Measurements from ENCODE around the gene PIK3CD.

Gene PIK3CD

DNA sequence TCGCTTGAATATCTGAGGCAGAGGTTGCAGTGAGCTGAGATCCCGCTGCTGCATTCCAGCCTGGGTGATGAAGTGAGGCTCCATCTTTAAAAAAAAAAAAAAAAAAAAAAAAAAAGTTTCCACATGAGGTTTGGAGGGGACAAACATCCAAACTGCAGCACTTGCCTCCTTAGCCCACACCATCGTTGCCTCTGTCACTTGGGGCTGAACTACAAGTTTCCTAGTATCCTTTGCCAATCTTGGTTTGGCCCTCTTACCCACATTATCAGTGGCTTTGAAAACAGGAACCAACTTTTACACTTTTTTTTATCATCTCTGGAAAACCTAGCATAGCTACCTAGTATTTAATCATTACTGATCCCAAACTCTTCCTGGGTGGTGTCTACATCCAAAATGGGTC is 113.0 kb downstream of the PIK3CD start:
- no peak overlapping the region for H3K4me3 ChIP-seq (ENCODE audit: low read depth, low read length)

- no peak overlapping the region for H3K4me3 ChIP-seq (ENCODE audit: low read depth, low read length)
These were observed 115.4 kb downstream of the PIK3CD start for GRCh38 chr1:9766759-9767442.

GRCh38 chr1:9767964-9768668 is 116.6 kb downstream of the PIK3CD start:
- H3K4me3 ChIP-seq (ENCODE audit: low read depth, low read length), result no peak overlapping the region

DNA sequence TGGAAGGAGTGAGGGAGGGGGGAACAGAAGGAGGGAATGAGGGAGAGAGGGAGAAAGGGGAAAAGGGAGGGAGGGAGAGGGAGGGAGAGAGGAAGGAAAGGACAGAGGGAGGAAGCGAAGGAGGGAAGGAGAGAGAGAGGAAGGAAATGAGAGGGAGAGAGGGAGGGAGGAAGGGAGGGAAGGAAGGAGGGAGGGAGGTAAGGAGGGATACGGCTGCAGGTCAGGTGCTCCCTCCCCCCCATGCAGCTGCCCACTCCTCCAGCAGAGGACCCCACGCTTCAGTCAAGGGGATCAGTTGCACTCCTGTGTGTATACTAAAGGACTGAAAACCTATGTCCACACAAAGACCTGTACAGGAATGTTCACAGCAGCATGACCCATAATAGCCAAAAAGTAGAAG is 117.5 kb downstream of the PIK3CD start:
- H3K4me3 ChIP-seq (ENCODE audit: low read depth, low read length), result no peak overlapping the region

DNA sequence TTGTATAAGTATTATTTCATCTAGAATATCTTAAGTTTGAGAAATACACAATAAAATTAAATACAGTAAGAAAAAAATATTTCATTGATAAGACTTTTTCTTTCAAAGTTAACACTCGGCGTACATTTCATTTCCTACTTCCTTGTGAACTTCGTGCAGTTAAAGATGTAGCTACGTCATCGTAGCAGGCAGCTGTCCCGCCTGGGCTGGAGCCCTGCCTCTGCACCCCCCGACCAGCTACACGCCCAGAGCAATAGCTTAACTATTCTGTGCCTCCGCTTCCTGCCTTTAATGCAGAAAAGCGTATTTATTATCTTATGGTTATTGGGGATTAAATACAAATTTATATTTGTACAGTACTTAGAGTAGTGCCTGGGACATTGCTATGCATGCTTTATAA is 118.8 kb downstream of the PIK3CD start:
- H3K4me3 ChIP-seq (ENCODE audit: low read depth, low read length), result no peak overlapping the region

DNA sequence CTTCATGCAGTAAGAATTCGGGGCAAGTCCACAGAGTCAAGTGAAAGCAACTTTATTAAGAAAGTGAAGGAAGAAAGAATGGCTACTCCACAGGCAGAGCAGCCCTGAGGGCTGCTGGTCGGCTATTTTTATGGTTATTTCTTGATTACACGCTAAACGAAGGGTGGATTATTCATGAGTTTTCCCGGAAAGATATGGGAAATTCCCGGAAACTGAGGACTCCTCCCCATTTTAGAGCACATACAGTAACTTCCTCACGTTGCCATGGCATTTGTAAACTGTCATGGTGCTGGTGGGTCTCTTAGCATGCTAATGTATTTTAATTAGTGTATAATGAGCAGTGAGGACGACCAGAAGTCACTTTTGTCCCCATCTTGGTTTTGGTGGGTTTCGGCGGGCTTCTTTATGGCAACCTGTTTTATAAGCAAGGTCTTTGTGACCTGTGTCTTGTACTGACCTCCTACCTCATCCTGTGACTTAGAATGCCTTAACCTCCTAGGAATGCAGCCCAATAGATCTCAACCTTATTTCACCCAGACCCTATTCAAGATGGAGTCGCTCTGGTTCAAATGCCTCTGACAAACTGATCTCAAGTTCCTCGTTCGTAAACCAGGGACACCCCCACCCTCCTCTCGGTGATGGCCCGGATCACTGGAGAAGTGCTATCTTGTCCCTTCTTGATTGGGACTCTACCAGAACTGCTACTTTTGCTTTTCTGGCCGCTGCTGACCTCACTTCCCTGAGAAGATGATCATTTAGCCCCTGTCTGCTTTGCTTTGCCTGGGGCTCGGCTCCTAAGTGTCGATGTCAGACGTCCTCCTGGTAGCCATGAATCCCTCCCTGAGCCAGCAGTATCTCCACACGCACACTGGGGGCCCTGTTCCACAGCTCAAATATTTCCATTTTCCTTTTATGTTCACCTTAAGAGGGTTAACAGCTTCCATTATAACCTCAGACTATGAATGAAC is 123.5 kb downstream of the PIK3CD start:
- no peak overlapping the region for H3K4me3 ChIP-seq (ENCODE audit: low read depth, low read length)

GRCh38 chr1:9776685-9777084 is 125.2 kb downstream of the PIK3CD start:
- no peak overlapping the region for H3K4me3 ChIP-seq (ENCODE audit: low read depth, low read length)
